GM20000 (cell line): ENCODE data around the gene GLIPR2.
"Not testable (repeated sequence)": the region's sequence is repeated elsewhere in the genome, so short reads cannot be mapped to it uniquely, and the experiment has no call there.

Experiments used
- DNase-seq: peaks from one replicate; pipeline ENCODE4 v3.0.0; 2012; ENCODE audit warnings: low spot score
- CTCF ChIP-seq: IDR thresholded peaks from 2 replicates; pipeline ENCODE4 v1.5.1; 2012; ENCODE audit warnings: mild to moderate bottlenecking, control low read depth; ENCODE audit errors: extremely low read depth, missing control alignments

Gene GLIPR2

DNA sequence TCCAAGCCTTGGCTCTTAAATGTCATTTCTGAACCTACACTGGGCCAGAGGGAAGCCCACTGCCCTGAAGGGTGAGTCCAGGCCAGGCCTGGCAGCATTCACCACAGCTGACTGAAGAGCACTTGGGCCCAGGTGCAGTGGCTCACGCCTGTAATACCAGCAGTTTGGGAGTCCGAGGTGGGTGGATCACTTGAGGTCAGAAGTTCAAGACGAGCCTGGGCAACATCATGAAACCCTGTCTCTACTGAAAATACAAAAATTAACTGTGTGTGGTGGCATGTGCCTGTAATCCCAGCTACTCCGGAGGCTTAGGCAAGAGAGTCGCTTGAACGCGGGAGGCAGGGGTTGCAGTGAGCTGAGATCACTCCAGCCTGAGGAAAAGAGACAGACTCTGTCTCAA is 37.7 kb downstream of the GLIPR2 start:
- DNase-seq: no peak
- TF ChIP-seq CTCF: no peak

GRCh38 chr9:36174731-36175130 is 38.2 kb downstream of the GLIPR2 start:
- no peak for TF ChIP-seq CTCF
- no peak for DNase-seq

GRCh38 chr9:36175209-36175608 is 38.7 kb downstream of the GLIPR2 start:
- DNase-seq: not testable (repeated sequence)

- not testable (repeated sequence) for DNase-seq
Observed at GRCh38 chr9:36176496-36176895, 40.0 kb downstream of the GLIPR2 start.

GRCh38 chr9:36177571-36177970 is 41.0 kb downstream of the GLIPR2 start:
- DNase-seq: no peak
- no peak for TF ChIP-seq CTCF

- not testable (repeated sequence) for DNase-seq
Observed at GRCh38 chr9:36180243-36180642, 43.7 kb downstream of the GLIPR2 start.

DNA sequence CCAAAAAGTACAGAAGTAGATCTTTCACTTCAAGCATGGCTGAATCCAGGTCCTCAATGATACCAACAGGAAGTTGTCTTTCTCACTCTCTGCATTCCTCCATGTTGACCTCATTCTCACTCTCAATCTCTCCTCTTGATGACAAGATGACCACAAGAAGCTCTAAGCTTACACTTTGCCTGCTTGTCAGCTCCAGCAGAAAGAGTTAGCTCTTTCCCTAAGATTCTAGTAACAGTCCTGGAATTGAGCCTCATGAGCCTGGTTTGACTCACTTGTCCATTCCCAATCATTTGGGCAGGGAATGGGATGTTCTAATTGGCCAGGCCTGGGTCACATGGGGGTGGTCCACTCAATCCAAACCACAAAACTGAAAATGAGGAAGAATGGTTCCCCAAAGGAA is 50.9 kb downstream of the GLIPR2 start:
- no peak for DNase-seq
- no peak for TF ChIP-seq CTCF

- DNase-seq: no peak
Observed at GRCh38 chr9:36188212-36188611, 51.7 kb downstream of the GLIPR2 start.

DNA sequence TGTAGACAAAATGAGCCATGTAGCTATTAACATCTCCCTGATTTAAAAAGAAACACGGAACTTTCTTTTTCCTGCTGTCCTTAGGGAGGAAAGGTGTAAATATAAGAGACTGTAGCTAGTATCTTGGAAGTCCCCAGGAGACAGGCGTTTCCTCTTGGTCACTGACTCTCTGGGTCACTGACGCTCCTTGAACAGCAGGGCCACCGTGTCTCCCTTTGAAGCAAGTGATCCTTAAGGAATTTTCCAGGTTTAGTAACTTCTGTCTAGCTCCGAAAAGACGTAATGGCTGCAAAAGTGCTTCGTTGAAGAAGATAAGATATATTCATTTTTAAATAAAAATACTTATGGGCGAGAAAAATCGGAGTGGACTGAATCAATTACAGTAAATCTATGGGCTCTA is 53.4 kb downstream of the GLIPR2 start:
- no peak for DNase-seq

More at GRCh38 chr9:36188212-36188611, 51.7 kb downstream of the GLIPR2 start:
- no peak for TF ChIP-seq CTCF

More for the DNA sequence above, 53.4 kb downstream of the GLIPR2 start:
- no peak for TF ChIP-seq CTCF
